Ovary (tissue), 3 donors: Measurements from ENCODE around the gene LUC7L2.

Experiments
- CTCF ChIP-seq, 3 donors: fragments of 450-650 bp in 2 of 3; fragments of 200-600 bp in 1 of 3; IDR thresholded peaks; one replicate each; pipeline versions ENCODE4 v1.5.1 to v1.8.0; 2016 to 2022; ENCODE audit warnings: antibody characterized with exemption in 3 of 3, mild to moderate bottlenecking in 1 of 3
- EP300 ChIP-seq: sonication (generic); formaldehyde crosslinking; IDR thresholded peaks from one replicate; pipeline ENCODE4 v1.6.1; 2017; ENCODE audit warnings: antibody characterized with exemption
- donor health status: DM: no; HTN: no; CAD: no.

GRCh38 chr7:139330333-139331030 is 29.2 kb upstream of the LUC7L2 start:
- TF ChIP-seq EP300 (no peak), CTCF (IDR thresholded peaks at IDR 0.05) (no peak)
